NCI-H446 treated with DMSO at 0.1 percent for 48 hours (cell line): ENCODE measurements around the gene ARAP1.

Experiments
- DNase-seq: peaks from one replicate; lab custom pipeline; 2025; lab: John Stamatoyannopoulos, UW

The ARAP1 gene

GRCh38 chr11:72657411-72658100 is 94.7 kb downstream of the ARAP1 start:
- DNase-seq: no peak

- DNase-seq: no peak
These were observed 96.2 kb downstream of the ARAP1 start for GRCh38 chr11:72655896-72656464.

GRCh38 chr11:72655014-72655413 is 97.2 kb downstream of the ARAP1 start:
- DNase-seq: no peak

- no peak for DNase-seq
These were observed 98.6 kb downstream of the ARAP1 start for GRCh38 chr11:72653649-72654048.

GRCh38 chr11:72652873-72653630 is 99.2 kb downstream of the ARAP1 start:
- no peak for DNase-seq

- no peak for DNase-seq
These were observed 100.1 kb downstream of the ARAP1 start for GRCh38 chr11:72652133-72652532.

- no peak for DNase-seq
These were observed 102.8 kb downstream of the ARAP1 start for GRCh38 chr11:72649215-72649976.

GRCh38 chr11:72648384-72649136 is 103.6 kb downstream of the ARAP1 start:
- no peak for DNase-seq

GRCh38 chr11:72647882-72648281 is 104.3 kb downstream of the ARAP1 start:
- no peak for DNase-seq

- DNase-seq: no peak
These were observed 105.7 kb downstream of the ARAP1 start for GRCh38 chr11:72646472-72646871.

- no peak for DNase-seq
These were observed 106.2 kb downstream of the ARAP1 start for GRCh38 chr11:72646024-72646423.

GRCh38 chr11:72643547-72643946 is 108.7 kb downstream of the ARAP1 start:
- no peak for DNase-seq

- DNase-seq: no peak
These were observed 109.2 kb downstream of the ARAP1 start for GRCh38 chr11:72642884-72643522.

- DNase-seq: no peak
These were observed 109.9 kb downstream of the ARAP1 start for GRCh38 chr11:72642043-72642883.

GRCh38 chr11:72641522-72642042 is 110.6 kb downstream of the ARAP1 start:
- no peak for DNase-seq

- no peak for DNase-seq
These were observed 112.5 kb downstream of the ARAP1 start for GRCh38 chr11:72639502-72640375.

GRCh38 chr11:72637926-72638325 is 114.3 kb downstream of the ARAP1 start:
- peak; percentile 79 for DNase-seq

- no peak for DNase-seq
These were observed 115.0 kb downstream of the ARAP1 start for GRCh38 chr11:72637198-72637597.

- no peak for DNase-seq
These were observed 115.8 kb downstream of the ARAP1 start for GRCh38 chr11:72636376-72636775.
